ENCODE results near the gene PPP1R12B.

PPP1R12B gene

GRCh38 chr1:202348509-202349205 lies at the start of gene PPP1R12B:
PPP1R12B (plus strand) TSS chr1:202348699; CDS start chr1:202348852, 153 bp downstream.
- peak; percentile 96 to 100 for DNase-seq

- no peak for DNase-seq
Observed at GRCh38 chr1:202302166-202302565, 46.3 kb upstream of the PPP1R12B start.

- DNase-seq = no peak
Observed at GRCh38 chr1:202304375-202304774, 44.1 kb upstream of the PPP1R12B start.

- DNase-seq = no peak
Observed at GRCh38 chr1:202305168-202305567, 43.3 kb upstream of the PPP1R12B start.

- no peak for DNase-seq
Observed at GRCh38 chr1:202306535-202307345, 41.8 kb upstream of the PPP1R12B start.

GRCh38 chr1:202310071-202310725 lies 38.3 kb upstream of the PPP1R12B start:
- DNase-seq = no peak

GRCh38 chr1:202310746-202311145 lies 37.8 kb upstream of the PPP1R12B start:
- DNase-seq = no peak

- no peak for DNase-seq
Observed at GRCh38 chr1:202311875-202312635, 36.4 kb upstream of the PPP1R12B start.

- DNase-seq = peak in 1 of 2 experiments; percentile 34
Observed at GRCh38 chr1:202315576-202316168, 32.8 kb upstream of the PPP1R12B start.

GRCh38 chr1:202316186-202316585 lies 32.3 kb upstream of the PPP1R12B start:
- no peak for DNase-seq

- DNase-seq = no peak
Observed at GRCh38 chr1:202317941-202318925, 30.3 kb upstream of the PPP1R12B start.

GRCh38 chr1:202319381-202320080 lies 29.0 kb upstream of the PPP1R12B start:
- no peak for DNase-seq

GRCh38 chr1:202320081-202320405 lies 28.5 kb upstream of the PPP1R12B start:
- no peak for DNase-seq

- no peak for DNase-seq
Observed at GRCh38 chr1:202323731-202324130, 24.8 kb upstream of the PPP1R12B start.

GRCh38 chr1:202324646-202325045 lies 23.9 kb upstream of the PPP1R12B start:
- no peak for DNase-seq

- no peak for DNase-seq
Observed at GRCh38 chr1:202329891-202330290, 18.6 kb upstream of the PPP1R12B start.

GRCh38 chr1:202333861-202334260 lies 14.6 kb upstream of the PPP1R12B start:
- no peak for DNase-seq

- DNase-seq = no peak
Observed at GRCh38 chr1:202343652-202344349, 4.7 kb upstream of the PPP1R12B start.

GRCh38 chr1:202348005-202348508 lies 442 bp upstream of the PPP1R12B start:
- DNase-seq = no peak

Measured in cerebellar nuclear complex (tissue), 1 donor.